ENCODE results near the gene TMEM41B.
A peak's percentile ranks its signal among the peaks of the same experiment; 100 is the strongest.
"Not testable (repeated sequence)": the region's sequence is repeated elsewhere in the genome, so short reads cannot be mapped to it uniquely, and the experiment has no call there.

TMEM41B gene, protein sequence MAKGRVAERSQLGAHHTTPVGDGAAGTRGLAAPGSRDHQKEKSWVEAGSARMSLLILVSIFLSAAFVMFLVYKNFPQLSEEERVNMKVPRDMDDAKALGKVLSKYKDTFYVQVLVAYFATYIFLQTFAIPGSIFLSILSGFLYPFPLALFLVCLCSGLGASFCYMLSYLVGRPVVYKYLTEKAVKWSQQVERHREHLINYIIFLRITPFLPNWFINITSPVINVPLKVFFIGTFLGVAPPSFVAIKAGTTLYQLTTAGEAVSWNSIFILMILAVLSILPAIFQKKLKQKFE
- total RNA-seq: 43.7 to 118 (median 75.6) reads per million in 18 experiments

DNA sequence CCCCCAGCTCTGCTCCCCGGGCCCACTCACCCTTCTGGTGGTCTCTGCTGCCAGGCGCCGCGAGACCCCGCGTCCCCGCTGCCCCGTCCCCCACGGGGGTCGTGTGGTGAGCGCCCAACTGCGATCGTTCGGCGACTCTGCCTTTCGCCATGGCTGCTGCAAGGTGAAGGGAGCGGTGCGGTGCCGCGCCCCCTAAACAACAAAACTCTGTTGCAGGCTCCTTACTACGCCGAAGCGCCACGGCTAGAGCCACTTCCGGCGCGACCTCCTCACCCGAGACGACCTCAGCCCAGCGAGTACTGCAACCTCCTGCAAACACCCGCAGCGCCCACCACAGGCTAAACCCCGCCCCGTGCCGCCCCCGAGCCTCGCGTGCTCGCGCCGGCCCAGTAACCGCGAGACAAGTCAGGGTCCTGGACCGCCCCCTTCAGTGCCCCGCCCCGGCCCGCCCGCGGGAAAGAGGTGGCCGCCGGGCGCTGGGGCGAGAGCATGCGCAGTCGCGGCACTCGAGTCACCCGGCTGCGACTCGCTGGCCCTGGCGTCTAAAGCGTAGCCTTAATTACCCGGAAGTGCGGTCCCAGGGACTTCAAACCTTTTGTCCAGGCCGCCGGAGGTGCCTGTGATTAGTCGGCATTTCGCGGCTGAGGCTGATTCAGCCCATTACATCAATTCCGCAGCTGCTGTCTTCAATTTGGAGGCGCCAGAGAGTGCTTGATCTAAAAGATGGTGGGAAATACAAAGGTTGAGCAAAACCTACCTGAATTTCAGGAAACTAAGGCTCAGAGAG, at the start of gene TMEM41B:
Gene TMEM41B, minus strand, starts transcription at position 303 of the 787 bp plus-strand sequence. Its CDS starts 152 bp downstream, at position 151.
- DNase-seq: peak; percentile 98 to 99

DNA sequence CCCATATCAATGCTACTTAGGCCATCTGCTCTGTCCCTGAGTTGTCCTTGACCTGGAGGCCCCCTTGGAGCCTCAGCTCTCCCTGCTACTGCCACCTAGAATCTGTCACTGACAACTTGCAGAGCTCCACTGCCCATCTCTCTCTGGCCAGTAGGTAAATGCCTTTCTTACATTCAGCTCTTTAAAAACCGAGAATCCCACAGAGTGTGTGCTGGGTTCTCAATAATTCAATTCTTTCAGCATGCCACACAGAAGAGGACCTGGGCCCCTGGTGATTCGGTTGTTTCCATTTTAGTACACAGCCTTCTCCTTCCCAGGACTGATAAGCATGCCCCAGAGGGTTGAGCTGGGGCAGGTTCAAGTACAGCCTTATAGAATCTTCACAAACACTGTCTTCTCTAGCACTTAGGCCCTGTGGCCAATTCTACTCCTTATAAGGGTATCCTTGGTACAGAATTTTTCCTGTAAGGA, 48.0 kb upstream of the TMEM41B start:
- no peak for DNase-seq

DNA sequence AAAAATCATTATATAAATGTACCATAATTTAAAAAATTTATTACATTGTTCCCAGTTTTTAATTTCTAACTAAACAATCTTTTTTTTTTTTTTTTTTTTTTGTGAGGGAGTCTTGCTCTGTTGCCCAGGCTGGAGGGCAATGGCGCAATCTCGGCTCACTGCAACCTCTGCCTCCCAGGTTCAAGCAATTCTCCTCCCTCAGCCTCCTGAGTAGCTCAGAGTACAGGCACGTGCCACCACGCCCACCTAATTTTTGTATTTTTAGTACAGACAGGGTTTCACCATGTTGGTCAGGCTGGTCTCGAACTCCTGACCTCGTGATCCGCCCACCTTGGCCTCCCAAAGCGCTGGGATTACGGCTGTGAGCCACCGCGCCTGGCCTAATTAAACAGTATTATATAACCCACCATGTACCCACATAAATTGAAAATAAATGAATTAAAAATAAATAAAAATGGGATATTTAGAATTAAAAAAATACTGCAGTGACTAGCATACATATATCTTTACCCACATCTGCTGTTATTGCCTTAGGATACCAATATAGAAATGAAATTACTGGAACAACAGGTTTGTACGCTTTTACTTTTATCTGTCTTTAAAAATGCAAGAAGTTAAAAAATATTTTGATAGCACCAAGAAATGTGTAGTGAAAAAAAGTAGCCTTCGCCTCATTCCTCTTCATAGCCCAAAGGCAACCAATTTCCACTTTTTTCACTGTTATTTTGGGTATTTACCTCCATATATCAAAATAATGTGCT, 46.6 kb upstream of the TMEM41B start:
- DNase-seq: not testable (repeated sequence)

DNA sequence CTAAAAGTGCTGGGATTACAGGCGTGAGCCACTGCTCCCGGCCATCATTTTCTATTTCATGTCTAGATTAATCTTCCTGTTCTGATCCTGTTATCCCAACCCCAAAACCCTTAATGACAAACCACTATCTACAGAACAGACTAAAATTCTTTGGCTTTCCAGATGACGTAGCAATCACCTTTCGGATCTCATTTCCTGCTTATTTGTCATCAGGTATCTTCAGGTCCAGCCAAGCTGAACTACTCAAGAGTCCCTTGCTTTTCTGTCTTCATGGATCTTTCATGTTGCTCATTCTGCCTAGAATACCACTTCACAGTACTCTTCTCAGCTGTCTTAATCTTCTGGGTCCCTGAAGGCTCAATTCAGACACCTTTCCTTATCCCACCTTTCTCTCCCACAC, 42.6 kb upstream of the TMEM41B start:
- no peak for DNase-seq

DNA sequence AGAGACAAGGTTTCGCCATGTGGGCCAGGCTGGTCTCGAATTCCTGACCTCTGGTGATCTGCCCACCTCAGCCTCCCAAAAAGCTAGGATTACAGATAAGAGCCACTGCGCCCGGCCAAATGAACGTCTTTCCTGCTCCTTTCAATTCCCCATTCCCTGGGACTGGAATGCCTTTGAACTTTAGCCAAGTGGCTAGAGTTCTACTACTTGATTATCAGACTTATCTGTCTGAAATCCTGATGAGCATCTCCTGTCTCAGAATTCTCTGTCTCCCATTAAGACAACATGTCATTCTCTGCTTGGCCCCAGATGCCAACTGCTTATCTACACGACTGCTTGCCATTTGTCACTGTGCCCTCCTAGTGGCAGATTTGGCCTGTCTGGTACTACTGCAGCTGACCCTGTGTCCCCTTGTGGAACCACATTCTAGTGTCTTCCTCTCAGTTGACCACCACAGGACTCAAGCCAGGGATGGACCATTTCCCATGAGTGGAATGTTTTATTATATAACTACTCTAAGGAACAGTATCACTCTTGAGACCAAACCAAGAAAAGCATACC, 37.0 kb upstream of the TMEM41B start:
- DNase-seq: no peak

DNA sequence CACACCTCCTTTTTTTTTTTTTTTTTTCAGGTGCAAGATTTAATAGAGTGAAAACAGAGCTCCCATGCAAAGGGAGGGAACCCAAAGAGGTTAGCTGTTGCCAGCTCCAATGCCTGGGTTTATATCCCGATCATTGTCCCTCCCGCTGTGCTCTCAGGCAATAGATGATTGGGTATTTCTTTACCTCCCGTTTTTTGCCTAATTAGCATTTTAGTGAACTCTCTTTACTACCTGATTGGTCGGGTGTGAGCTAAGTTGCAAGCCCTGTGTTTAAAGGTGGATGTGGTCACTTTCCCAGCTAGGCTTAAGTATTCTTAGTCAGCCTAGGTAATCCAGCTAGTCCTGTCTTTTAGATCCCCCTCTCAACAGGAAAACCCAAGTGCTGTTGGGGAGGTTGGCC, 33.4 kb upstream of the TMEM41B start:
- DNase-seq: not testable (repeated sequence)

DNA sequence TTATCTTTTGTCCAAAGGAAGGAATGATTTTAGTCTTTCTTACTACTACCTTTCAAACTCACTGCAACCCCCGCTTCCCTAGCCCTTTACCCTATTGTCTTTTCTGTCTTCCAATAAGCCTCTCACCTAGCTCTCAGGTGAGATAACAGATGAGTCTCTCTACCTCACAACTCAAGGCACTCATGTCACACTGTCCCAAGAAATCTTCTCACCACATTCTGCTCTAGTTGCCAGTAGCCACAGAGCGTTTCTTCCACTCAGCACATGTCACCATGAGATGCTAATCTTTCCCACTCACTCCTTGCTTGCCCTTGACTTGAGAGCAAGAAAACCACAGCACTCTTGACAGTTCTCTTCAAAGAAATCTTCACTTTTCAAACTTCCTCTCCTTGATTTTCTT, 32.7 kb upstream of the TMEM41B start:
- DNase-seq: no peak

DNA sequence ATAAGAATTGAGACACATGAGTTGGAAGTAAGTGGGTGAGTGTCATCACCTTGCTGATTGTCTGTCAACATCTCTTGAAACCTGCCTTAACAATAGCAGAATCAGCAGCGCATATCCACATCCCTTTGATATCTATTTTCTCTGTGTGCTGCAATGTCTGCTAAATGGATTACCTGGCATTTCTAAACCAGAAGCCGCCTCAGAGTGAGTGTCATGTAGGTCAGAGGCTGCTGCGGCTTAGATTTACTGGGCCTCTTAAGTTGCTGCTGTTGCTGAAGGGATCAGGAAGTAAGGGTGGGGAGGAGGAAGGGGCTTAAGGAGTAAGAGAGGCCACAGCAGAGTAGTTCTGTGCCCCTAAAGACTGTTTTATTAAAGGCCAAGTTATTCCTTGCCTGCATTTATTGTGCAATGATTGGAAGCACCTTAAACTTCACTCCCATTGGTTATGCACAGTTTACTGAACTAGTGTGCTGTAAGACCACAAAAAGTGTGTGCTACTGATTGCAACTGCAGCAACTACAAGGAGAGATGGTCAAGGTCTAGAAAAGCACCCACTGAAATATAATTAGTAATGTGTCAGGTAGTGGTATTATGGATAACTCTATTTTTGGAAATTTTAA, 29.8 kb upstream of the TMEM41B start:
- DNase-seq: no peak

DNA sequence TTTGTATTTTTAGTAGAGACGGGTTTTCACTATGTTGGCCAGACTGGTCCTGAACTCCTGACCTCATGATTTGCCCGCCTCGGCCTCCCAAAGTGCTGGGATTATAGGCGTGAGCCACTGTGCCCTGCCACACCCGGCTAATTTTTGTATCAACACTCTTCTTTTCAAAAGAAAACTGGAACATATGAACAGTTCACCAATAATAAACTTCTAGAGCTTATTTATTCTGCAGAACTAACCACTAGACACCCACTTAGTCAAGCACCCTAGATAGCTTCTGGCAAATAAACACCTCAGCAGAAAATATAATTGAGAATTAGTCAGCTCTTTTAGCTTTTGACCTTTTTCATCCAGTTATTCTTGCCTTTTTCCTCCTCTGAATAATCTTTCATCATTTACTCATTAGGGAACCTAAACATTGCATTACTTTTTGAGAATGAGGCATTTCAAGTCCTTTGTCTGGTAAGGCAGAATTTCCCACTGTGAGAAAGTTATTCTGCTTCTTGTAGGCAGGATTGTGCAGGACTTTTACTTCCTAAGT, 27.3 kb upstream of the TMEM41B start:
- no peak for DNase-seq

DNA sequence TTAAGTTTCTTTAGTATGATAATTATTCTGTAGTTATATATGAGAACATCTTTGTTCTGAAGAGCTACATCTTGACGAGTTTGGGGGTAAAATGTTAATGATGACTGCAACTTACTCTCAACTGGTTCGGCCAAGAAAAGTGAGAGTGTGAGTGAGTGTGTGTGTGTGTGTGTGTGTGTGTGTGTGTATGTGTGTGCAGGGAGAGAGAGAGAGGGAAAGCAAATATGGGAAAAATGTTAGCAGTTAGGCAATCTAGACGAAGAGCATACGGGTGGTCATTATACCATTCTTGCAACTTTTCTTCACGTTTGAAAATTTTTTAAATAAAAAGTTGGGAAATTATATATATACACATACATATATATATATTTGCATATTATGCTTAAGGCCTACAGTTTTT, 18.3 kb upstream of the TMEM41B start:
- no peak for DNase-seq

DNA sequence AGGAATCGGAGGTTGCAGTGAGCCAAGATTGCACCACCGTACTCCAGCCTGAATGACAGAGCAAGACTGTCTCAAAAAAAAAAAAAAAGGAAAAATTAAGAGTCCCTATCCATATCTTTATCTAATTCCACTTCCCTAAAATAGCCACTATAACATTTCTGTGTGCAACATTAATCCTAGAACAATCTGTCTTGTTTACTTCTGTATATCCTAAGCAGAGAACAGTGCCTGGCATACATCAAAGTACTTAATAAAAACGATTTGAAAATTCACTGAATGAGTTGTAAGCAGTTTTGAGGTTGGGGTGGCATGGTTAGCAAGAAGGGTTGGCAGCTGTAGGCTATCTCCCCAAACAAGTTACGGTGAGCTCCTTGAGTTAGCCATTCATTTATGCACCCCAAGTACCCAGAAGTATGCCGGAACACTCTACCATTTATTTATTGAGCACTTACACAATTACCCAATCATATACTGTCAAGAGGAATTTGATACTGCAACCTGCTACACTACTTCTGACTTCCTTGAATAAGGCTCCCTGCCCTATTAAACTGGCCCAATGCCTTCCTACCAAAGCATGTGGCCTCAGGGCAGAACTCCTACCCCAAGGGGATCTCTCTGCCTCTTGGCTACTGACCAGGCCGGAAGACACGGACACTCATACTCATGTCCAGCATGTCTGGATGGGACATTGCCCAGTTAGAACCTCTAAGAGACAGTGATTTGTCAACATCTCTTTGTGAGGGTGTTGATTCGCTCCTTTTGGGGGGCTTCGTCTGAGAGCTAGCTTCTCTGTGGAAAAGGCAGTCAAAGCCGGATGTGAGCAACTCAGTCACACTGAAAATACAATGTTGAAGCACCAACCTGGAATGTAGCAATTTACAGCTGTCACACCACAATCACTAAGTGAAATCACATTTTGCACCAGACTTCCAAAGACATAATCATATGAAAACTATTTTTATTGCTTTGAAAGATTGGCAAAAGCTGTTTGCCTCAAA, 16.3 kb upstream of the TMEM41B start:
- no peak for DNase-seq

DNA sequence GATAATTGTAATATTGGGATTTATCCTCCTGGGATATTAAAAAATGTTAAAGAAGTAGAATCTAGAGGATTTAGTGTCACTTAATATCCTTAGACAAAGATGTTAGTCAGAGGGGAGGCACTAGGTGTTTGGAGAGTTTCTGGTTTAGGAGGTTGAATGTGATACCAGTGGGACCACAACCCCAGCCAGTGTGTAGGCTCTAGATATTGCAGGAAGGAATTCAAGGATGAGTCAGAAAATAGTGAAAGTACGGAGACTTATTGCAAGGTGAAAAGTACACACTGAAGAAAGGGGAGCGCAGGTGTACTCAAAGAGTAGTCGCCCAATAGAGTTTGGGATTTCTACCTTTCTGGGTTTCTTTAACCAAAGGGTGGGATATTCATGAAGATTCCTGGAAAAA, 5.7 kb upstream of the TMEM41B start:
- no peak for DNase-seq

DNA sequence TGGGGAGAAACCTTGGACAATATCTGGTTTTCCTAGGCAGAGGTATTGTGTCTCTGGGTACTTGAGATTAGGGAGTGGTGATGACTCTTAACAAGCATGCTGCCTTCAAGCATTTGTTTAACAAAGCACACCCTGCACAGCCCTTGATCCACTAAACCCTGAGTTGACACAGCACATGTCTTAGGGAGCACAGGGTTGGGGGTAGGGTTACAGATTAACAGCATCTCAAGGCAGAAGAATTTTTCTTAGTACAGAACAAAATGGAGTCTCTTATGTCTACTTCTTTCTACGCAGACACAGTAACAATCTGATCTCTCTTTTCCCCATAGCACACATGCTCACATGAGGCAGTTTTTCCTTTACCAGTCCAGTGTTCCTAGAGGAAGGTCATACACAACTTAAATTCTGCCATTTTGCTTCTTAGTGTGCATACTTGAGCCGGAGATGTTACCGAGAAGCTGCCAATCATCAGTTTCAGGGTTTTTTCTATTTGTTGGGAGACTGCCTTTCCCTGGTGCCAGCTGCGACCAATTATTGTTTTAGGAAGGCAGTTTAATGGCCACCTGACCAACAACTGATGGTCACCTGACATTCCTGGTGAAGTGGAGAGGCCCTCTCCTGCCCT, 5.1 kb upstream of the TMEM41B start:
- not testable (repeated sequence) for DNase-seq

DNA sequence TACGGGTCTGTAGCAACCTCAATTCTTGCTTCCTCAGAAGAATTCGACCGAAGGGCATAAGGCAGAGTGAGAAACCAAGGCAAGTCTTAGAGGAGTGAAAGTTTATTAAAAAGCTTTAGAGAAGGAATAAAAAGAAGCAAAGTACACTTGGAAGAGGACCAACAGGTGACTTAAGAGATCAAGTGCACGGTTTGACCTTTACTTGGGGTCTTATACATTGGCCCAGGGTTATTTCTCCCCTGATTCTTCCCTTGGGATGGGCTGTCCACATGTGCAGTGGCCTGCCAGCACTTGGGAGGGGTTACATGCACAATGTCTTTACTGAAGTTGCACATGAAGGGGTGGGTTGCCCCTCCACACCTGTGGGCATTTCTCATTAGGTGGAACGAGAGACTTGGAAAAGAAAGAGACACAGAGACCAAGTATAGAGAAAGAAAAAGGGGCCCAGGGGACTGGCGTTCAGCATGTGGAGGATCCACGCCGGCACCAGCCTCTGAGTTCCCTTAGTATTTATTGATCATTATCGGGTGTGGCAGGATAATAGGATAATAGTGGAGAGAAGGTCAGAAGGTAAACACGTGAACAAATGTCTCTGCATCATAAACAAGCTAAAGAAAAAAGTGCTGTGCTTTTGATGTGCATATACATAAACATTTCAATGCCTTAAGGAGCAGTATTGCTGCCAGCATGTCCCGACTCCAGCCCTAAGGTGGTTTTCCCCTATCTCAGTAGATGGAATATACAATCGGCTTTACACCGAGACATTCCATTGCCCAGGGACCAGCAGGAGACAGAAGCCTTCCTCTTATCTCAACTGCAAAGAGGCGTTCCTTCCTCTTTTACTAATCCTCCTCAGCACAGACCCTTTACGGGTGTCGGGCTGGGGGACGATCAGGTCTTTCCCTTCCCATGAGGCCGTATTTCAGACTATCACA, 4.3 kb upstream of the TMEM41B start:
- not testable (repeated sequence) for DNase-seq

DNA sequence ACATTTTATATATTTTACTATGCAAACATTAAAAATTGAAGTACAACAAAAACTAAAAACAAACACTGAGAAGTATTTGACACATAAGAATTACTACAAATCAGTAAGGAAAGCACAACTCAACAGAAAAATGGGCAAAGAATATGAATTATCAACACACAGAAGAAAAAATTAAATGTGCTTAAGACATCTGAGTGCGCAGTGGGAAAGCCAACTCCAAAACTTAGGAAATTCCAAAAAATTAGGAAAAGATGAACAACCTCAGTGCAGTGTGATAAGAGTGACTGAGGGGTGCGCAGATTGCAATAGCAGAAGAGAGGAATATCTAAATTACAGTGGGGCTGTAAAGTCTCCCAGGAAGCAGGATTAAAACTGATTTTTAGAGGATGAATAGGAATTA, 1.9 kb upstream of the TMEM41B start:
- DNase-seq: no peak

DNA sequence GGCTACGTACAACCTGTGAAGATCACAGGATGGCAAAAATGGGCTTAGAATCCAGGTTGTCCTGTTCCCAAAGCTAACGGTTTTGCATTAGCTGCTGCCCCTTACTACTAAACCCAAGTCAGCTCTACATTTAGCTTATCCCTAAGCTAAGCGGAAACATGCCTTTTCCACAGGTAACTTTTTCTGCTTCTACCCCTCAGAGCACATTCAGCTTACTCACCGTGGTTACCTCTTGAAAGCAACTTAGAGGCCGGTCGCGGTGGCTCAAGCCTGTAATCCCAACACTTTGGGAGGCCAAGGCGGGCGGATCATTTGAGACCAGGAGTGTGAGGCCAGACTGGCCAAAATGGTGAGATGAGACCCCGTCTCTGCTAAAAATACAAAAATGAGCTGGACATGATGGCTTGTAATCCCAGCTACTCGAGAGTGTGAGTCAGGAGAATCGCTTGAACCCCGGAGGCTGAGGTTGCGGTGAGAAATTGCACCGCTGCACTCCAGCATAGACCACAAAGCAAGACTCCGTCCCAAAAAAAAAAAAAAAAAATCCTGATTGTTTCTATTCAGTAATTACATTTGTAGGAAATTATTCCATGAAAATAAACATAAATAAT, 790 bp upstream of the TMEM41B start:
- DNase-seq: no peak

DNA sequence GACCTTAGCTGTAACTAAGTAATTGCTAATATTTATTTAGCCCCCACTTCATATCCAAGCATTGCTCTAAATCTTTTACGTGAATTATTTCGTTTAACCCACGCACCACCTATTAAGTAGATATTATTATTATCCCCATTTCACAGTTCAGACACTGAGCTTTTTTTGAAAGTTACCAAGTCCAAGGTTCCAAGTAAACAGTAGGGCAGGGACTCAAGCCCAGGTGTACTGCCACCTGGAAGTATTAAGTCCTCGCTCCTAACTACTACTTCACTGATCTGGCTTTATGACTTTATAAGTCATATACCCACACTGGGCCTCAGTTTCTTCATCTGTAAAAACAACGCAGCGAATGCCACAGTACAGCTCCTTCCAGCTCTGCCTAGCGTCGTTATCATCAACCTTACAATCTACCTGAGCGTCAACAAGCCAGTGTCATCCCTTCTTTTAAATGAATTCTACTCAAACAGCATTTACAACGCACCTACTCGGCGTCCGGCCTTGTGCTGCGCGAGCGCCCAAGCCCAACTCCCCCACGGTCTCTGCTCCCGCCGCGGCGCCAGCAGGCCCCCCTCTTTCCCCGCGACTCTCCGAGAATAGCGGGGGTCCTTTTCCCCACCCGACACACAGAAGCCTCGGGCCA, 624 bp downstream of the TMEM41B start:
- peak in 1 of 2 donors; percentile 8 for DNase-seq

DNA sequence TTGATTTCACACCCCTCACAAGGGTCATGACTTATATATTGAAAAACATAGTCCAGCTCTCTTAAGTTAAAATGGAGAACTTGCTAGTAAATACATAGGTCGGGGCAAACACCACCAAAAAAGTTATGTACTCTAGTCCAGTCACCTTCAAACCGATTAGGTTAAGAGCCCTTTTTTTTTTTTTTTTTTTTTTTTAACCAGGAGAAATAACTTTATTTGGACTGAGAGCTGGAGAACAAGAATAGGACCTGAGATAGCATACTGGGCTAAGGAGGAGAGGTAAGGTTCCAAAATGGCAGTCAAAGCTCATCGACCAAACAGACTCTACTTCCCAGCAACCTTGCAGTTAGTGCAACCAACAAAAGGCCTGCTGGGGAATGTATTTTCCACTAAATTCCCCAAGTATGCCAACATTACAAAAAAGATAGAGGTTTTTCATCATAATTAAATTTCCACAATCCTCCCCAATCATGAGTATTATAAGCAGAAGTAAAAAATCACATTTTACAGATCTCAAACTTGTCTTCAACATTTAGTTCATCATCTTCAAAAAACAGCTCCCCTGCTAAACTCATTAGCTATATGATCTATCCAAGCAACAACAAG, 3.8 kb downstream of the TMEM41B start:
- no peak for DNase-seq
